HG02623 (cell line): ENCODE results near the gene ICOS.

ENCODE experiments used
- ATAC-seq: cut with Tn5 transposase; IDR thresholded peaks from one replicate; pipeline ENCODE4 v1.9.1; 2021; ENCODE audit warnings: moderate library complexity; ENCODE audit not compliant: unreplicated experiment

Gene ICOS, protein sequence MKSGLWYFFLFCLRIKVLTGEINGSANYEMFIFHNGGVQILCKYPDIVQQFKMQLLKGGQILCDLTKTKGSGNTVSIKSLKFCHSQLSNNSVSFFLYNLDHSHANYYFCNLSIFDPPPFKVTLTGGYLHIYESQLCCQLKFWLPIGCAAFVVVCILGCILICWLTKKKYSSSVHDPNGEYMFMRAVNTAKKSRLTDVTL

DNA sequence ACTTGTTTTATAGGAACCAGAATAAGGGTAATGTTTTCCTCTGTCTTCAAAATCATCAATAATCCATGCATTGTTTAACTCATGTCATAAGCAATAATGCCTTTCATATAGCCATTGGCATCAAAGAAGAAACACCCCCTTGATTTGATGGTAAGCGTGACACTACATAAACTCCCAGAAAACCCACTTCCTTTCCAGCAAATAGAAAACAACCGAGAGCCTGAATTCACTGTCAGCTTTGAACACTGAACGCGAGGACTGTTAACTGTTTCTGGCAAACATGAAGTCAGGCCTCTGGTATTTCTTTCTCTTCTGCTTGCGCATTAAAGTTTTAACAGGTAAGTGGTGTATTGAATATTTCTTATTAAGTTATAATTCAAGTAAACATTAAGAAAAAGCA is at the start of gene ICOS:
Gene ICOS, plus strand, starts transcription at position 229 of the 400 bp plus-strand sequence. Its CDS starts 52 bp downstream, at position 281.
- no peak for ATAC-seq

DNA sequence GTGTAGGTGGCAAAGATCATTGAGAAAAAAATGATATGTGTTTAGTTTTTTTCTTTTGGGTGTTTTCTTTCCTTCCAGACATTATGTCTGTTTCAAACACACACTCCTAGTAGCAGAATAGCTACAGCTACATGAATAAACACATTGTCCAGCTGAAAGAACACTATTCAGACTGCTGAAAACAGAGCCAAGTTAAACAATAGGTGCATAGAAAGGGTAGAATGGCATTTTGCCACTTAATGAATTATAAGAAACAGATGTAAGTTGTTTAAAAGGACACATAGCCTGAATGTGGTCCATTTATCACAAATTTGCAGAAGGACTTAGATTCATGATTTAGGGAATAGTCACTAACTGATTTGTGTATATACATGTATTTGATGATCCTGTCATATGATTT is 48.9 kb upstream of the ICOS start:
- no peak for ATAC-seq

DNA sequence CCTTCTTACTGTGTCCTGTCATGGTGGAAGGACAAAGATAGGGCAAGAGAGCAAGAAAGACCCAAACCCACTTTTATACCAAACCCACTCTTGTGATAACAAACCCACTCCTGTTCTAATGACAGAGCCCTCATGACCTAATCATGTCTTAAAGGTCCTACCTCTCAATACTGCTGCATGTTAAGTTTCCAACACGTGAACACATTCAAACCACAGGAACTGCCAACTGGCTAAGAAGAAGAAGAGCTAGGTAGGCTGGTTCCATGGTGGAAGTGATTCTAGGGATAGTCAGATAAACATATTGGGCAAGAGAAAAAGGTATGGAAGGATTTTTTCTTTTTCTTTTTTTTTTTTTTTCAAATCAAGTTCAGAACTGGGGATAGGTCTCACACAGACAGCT is 47.0 kb upstream of the ICOS start:
- no peak for ATAC-seq

DNA sequence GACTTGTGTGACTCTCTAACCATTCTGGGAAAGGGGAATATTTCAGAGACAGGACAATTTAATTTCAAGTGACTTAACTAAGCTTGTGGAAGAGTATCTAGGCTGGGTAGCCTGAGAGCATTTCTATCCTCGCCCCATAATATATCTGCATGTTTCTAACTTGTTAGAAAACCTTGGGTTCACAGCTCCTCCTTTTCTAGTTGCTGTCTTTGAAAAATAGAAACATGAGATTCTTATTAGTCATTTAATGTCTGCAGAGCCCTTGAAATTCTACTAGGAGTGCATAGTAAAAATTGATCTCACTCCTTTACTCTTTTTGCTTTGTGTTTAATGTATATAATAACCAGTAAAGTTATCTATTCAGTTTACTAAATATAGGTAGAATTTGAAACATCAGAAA is 46.6 kb upstream of the ICOS start:
- ATAC-seq: no peak

DNA sequence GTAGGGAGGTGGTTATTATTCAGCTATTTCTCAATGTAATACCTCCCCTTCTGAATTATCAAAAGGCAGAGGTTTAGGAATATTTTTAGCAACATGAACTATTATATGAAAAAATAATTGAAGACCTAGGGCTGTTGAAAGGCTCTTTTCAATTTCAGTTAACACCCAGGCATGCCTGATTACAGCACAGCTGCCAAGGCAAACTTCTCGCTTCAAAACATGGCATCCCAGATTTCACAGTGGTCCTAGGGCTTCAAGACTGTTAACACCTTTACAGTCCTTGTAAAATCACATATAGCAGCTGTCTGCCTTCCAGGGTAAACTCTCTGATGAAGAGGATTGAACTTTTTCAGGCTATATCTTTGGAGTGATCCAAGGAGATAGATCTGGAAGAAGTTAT is 45.8 kb upstream of the ICOS start:
- no peak for ATAC-seq

DNA sequence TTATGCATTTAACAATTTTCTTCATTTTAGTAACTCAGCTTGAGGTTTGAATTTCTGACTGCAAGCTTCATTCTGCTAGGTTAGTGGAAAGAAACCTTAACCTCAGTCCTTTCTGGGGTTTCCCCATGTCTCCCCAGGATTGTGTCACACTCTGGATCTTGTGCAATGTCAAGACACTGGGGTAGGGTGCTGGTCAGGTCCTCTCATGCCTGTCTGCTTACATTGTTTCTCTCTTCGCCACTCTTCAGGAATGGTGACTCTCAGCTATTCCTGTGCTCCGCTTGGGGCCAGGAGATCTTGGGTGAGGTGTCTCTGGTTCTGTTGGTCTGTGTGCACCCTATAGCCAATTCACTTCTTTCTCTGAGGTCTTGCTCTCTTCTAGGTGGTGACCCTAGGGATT is 45.1 kb upstream of the ICOS start:
- no peak for ATAC-seq

DNA sequence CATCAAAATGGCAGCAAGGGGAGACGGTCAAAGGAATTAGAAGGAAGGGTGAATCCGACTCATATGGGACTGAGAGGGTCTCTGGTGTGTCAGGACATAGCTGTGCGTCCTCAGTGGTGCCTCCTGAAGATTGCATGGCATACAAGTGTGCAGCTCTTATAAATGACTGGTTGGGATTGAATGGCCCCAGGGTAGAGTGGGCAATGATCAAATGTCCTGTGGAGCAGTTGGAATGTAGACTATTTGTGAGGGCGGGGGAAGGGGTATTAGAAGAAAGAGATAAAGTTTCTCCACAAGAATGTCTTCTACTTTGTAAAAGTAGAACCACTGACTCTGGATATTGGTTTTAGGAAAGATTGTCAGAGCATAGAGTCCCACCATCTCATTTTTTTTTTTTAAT is 44.4 kb upstream of the ICOS start:
- ATAC-seq: no peak

DNA sequence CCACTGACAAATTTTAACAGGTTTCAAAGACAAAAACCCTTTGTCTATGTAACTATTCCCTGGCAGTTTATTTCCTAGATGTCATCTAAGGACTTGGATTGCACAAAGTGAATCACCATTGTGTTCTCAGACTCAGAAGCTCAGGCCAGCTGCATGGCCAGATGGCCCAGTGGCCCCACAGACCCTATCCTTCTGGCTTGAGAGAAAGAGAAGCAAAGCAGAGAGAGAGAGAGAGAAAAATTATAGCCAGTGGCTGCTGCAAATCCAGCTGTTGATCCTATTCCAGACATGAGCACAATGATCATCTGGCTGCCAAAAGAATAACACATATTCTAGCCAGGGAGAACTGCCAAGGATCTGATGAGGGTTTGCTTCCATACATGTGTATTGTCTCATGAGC is 43.2 kb upstream of the ICOS start:
- no peak for ATAC-seq

DNA sequence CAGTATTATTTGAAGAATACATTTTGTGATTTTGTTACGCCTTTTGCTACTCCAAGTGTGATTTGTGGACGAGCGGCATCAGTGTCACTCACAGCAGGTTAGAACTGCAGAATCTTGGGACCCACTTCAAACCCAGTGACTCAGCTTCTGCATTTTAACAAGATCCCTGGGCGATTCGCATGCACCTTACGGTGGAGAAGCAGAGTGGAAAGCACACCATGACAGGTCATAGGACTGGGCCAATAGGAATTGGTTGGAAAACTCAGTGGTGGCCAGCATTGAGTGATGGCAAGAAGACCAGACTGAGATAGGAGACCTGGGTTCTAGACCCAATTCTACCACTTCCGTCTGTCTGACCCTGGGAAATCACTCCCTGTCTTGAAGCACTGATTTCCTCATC is 42.7 kb upstream of the ICOS start:
- no peak for ATAC-seq

DNA sequence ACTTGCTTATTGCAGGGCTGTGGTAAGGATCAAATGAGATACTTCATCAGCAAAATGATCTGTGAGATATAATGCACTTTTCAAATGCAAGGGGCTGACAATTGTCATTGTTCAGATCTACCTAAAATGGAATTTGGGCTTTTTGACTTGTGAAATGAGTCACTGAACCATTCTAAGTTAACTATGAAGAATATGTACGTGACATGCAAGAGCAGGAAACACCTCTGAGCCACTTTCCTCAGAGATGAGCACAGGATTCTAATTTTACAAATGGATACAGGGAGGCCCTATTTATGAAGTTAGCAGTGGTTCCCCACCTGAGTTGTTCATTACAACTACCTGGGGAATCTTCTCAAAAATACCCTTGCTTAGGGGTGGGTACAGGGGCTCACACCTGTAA is 42.3 kb upstream of the ICOS start:
- ATAC-seq: no peak

DNA sequence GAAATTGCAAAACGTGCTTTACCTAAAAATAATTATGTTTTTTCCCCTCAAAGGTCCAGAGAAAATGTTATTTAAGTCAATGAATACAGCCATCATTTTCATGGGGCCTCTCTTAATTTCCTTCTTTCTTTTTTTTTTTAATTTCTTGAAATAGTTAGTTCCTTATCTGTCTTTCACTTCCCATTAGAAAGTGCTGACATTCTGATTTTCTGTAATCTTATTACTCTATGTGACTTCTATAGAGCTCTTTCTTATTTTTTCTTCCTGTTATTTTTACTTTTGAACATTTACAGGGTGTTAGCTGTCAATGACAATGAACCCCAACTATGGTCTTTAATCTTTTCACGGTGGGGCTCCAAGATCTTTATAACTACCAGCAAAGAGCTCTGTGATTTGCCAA is 39.0 kb upstream of the ICOS start:
- no peak for ATAC-seq

DNA sequence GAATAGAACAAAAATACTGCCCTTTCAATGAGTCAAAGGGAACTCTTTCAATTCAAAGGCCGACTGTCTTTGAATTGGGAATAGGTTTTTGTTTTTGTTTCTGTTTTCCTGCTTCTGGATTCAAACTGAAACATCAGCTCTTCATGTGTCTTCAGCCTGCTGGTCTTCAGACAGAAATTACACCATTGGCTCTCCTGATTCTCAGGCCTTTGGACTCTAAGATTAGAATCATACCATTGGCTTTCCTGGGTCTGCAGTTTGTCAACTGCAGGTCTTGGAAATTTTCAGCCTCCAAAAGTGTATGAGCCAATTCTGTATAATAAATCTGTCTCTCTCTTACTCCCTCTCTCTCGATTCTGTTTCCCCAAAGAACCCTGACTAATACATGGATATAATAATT is 37.9 kb upstream of the ICOS start:
- no peak for ATAC-seq

DNA sequence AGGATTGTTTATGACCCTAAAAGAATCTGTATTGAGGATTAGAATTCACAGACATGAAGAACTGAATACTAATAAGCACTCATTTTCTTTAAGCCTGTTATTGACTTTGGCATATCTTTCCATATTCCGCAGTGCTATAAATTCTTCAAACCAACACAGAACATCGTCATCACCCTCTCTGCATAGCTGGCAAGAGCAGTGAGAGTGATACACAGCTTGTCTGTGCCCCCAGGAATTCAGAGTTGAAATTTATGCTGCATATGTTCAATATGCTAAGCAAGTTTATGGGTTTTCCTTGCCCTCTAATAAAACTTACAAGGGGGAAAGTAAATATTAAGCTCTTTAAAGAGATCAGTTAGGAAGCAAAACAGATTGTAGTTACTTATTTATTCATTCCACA is 36.3 kb upstream of the ICOS start:
- ATAC-seq: no peak

DNA sequence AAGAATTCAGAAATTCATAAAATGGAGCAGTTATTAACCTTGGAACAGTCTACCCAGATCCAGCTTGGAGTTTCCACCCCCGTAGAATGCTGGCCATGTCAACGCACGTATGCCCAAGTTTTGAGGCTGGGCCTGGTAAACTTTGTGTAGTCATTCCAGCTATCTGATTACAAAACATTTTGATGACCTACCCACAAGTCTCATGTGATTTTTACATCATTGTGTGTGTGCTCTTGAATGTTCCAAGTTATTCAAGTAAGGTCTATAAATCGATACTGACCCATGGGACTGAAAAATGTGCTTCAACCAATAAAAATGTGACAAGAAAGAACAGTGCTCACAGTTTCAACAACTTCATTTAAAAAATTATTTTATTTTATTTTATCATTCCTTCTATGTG is 32.5 kb upstream of the ICOS start:
- ATAC-seq: no peak

DNA sequence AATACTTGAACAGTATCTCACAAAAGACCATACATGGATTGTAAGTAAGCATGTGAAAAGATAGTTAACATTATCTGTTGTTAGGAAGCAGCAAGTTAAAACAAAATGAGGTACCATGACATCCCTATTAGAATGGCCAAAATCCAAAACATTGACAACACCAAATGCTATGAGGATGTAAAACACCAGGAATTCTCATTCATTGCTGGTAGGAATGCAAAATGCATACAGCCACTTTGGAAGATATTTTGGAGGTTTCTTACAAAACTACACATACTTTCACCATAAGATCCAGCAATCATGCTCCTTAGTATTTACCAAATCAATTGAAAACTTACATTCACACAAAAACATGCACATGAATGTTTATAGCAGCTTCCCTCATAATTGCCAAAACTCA is 30.9 kb upstream of the ICOS start:
- no peak for ATAC-seq

DNA sequence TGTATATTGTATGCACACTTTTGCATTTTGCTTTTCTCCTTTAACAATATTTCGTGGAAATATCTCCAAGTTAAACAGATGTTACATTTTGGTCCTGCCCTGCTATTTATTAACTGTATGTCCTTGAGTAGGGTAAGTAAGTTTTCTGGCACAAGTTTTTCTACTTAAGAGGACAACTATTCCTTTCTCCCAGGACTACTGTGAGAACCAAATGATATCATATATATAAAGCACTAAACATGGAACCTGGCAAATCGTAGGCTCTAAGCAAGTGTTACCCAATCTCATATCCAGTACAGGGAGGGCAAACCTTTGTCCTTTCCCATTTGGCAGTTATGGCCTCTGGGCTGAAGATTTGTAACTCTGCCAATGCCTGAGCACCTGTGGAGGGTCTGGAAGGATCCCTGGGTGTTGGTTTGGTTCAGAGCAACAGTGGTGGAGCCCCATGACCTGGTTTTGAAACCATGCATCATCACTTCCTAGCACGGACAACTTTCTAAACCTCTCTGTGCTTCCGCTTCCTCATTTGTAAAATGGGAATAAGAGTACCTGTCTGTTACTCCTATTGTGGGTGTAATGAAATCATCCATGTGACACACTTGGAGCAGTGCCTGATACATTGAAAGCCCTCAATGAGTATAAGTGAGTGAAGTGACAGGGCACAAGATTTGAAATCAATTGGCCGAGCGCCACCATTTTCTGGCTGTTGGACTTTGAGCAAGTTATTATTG is 28.3 kb upstream of the ICOS start:
- no peak for ATAC-seq

DNA sequence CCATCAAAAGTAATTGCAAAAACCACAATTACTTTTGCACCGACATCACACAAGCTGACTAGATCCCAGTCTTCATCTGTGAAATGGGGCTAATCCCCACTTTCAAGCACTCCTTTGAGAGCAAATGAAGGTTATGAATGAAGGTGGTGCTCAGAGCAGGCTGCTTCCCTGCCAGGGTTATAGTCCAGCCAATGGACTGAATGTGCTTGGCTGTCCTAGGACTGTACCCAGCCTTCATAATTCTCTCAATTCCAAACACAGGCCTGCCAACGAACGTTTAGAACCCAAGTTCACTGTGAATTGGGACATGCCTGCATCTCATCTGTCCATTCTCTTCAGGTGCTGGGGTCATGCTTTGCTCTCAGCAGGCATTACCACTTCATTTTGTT is 27.8 kb upstream of the ICOS start:
- ATAC-seq: no peak

DNA sequence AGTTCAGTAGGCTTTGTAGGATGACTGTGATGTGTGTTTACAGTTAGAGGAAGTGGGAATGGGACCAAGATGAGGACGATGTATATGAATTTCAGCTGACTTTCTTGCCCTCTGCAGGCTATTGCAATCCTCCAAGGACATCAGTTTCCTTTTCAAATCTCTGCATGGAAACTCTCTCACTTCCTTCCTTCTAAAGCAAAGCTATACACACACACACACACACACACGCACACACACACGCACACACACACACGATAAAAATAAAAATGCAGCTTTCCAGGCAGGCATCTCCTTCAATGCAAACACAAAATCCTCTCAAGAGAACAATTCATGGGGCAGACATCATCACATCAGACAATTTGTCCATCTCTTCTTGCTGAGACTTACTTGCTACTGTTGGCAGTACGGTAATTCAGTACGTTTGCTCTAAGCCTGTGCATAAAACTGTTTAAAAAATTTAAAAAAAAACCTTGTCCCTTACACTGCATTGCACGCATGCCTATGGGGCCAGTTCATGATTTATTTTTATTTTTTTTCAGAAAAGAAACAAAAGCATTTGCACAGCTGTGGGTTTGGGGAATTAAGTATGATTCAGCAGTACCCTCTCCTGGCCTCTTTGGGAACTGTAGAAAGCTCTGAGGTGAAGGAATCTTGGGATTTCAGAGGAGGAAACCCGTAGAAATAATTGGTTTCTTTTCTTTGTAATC is 27.1 kb upstream of the ICOS start:
- no peak for ATAC-seq

DNA sequence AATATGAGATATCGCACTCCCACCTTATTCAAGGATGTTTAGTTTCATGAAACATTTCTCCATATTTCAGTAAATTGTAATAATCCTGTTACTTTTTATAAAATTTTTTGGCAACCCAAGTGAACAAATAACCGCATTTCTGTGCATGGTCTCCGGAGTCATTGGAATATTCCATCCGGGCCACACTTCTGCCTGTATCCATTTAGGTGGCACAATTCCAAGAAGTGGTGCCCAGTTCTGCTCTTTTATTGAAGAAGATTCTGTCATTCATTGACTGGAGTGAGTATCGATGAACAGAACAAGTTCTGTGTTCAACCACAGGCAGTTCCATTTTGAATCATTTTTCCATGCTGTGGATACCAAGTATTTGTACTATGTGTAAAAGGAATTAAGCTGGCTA is 26.6 kb upstream of the ICOS start:
- no peak for ATAC-seq

DNA sequence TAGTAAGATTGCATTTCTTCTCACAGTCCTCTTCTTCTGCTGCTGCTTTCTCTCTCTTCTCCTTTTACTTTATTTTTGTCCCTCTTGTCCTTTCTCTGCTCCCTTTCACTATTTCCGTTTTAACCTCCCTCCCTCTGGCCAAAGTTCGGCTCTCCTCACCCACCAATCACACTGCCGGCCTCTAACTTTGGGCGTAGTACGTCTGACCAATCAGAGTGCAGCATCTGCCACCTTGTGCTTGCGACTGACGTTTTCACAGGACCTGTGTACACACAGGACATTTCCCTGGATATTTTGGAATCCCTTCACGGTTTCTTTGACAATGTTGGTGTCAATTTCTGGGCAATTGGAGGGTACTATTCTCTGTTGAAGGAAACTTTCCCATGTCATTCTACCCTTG is 22.6 kb upstream of the ICOS start:
- no peak for ATAC-seq

DNA sequence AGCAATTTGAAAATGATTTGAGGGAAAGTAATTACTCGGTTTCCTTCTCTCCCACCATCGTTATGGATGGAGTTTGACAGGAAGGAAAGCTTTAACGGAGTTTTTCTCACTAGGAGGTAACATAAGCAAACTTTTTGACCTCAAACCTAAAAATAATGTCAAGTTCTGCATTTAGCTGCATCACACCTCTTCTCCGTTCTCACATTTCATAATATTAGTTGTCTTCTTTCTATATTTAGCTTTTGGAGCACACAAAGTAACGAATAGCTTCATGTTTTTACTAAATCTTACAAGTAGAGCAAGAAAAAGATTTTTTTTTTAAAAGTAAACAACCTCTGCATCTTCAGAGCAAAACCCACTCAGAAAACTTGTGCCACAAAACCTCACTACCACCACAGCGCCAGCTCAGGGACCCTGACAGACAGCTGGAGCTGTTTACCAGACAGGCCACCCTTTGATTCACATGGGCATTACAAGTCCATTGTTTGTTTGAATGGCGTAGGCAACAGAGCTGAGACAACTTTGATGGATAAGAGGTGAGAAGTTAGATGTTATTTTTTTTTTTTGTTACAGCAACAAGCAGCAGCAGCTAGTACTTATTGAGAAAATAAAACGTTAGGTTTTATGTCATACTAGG is 21.9 kb upstream of the ICOS start:
- ATAC-seq: no peak

DNA sequence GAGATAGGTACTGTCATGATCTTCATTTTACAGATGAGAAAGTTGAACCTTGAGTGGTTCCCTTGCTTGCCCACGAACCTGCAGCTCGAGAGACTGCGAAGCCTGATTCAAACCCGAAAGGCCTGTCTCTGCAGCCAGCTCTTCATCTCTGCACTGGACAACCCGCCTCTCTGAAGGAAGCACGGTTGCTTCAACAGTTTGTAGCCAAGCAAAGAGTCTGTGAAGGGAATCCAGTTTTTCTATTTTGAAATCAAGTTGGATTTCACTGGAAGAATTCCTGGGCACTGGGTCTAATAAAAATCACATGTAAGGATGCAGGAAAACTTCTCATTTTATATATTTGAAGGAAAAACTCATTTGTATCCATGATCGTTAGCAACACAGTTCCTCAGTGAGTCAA is 21.3 kb upstream of the ICOS start:
- ATAC-seq: no peak
